Neural cell (in vitro differentiated cells): ENCODE results near the gene ATXN7L1. TPM values are rescaled to one million over a fixed set of nuclear protein-coding genes. Genes with fewer than 3 reads are reported as not detected.

ENCODE experiments used
- H2AFZ ChIP-seq: fragments of 200-600, 300-800 bp; sonication (generic), shearing (Covaris generic); 2 replicates; pipeline ENCODE4 v1.6.0; 2014; ENCODE audit warnings: low read depth, mild to moderate bottlenecking, antibody characterized with exemption, low read length, moderate library complexity
- H3F3A ChIP-seq: fragments of 200-600 bp; shearing (Covaris generic); 2 replicates; pipeline ENCODE4 v1.6.1; 2016; ENCODE audit warnings: mild to moderate bottlenecking, moderate library complexity, mixed read lengths, antibody characterized with exemption, low read length; ENCODE audit not compliant: insufficient read depth, poor library complexity, severe bottlenecking
- H3K27ac ChIP-seq: fragments of 200-600, 300-800 bp; sonication (generic), shearing (Covaris generic); 2 replicates; pipeline ENCODE4 v1.5.1; 2014; ENCODE audit warnings: mild to moderate bottlenecking, low read length, moderate library complexity
- H3K27me3 ChIP-seq: fragments of 300-800, 200-600 bp; sonication (generic), shearing (Covaris generic); 2 replicates; pipeline ENCODE4 v1.6.0; 2014; ENCODE audit warnings: mild to moderate bottlenecking, low read depth, low read length, moderate library complexity; ENCODE audit not compliant: insufficient read depth
- H3K36me3 ChIP-seq: fragments of 300-800, 200-600 bp; sonication (generic), shearing (Covaris generic); 2 replicates; pipeline ENCODE4 v1.5.1; 2014; ENCODE audit warnings: mild to moderate bottlenecking, antibody characterized with exemption, low read length, moderate library complexity; ENCODE audit not compliant: insufficient read depth
- H3K4me2 ChIP-seq: fragments of 300-800, 200-600 bp; sonication (generic), shearing (Covaris generic); 2 replicates; pipeline ENCODE4 v1.6.0; 2014; ENCODE audit warnings: mild to moderate bottlenecking, low read length
- H3K4me3 ChIP-seq: fragments of 300-800, 200-600 bp; sonication (generic), shearing (Covaris generic); 2 replicates; pipeline ENCODE4 v1.5.1; 2014; ENCODE audit warnings: mild to moderate bottlenecking, low read length, moderate library complexity
- H3K79me2 ChIP-seq: fragments of 200-600 bp; shearing (Covaris generic); replicated peaks from 2 replicates; pipeline ENCODE4 v1.6.0; 2014; ENCODE audit warnings: mild to moderate bottlenecking, low read length, moderate library complexity; ENCODE audit not compliant: insufficient read depth
- H3K9ac ChIP-seq: fragments of 300-800, 200-600 bp; sonication (generic), shearing (Covaris generic); 2 replicates; pipeline ENCODE4 v1.6.1; 2016; ENCODE audit warnings: mild to moderate bottlenecking, low read length, mixed read lengths
- H3K9me2 ChIP-seq: fragments of 200-600 bp; shearing (Covaris generic); 2 replicates; pipeline ENCODE4 v1.6.1; 2016; ENCODE audit warnings: mild to moderate bottlenecking, low read length, mixed read lengths; ENCODE audit not compliant: insufficient read depth
- H3K9me3 ChIP-seq: fragments of 200-600, 300-800 bp; sonication (generic), shearing (Covaris generic); 2 replicates; pipeline ENCODE4 v1.6.1; 2016; ENCODE audit warnings: mild to moderate bottlenecking, mixed run types, low read length, moderate library complexity, mixed read lengths
- H4K20me1 ChIP-seq: fragments of 200-600 bp; shearing (Covaris generic); 2 replicates; pipeline ENCODE4 v1.6.1; 2016; ENCODE audit warnings: mild to moderate bottlenecking, mixed run types; ENCODE audit not compliant: insufficient read depth
- EP300 ChIP-seq: fragments of 450-650 bp; conservative IDR thresholded peaks from 2 replicates; pipeline ENCODE4 v1.6.1; 2014; ENCODE audit warnings: antibody characterized with exemption, mild to moderate bottlenecking, moderate library complexity; ENCODE audit not compliant: poor library complexity, severe bottlenecking
- EZH2 ChIP-seq: fragments of 200-600, 300-800 bp; shearing (Covaris generic), sonication (generic); IDR thresholded peaks from 2 replicates; pipeline ENCODE4 v1.6.1; 2014; ENCODE audit warnings: antibody characterized with exemption, low read length, borderline replicate concordance, mild to moderate bottlenecking; ENCODE audit not compliant: insufficient read depth, poor library complexity, severe bottlenecking
- MXI1 ChIP-seq: fragments of 450-650 bp; conservative IDR thresholded peaks from 2 replicates; pipeline ENCODE4 v1.6.1; 2014; ENCODE audit warnings: antibody characterized with exemption, mild to moderate bottlenecking; ENCODE audit not compliant: poor library complexity, severe bottlenecking
- POLR2AphosphoS5 ChIP-seq: IDR thresholded peaks from 2 replicates; pipeline ENCODE4 v1.6.1; 2012
- RAD21 ChIP-seq: fragments of 450-650 bp; conservative IDR thresholded peaks from 2 replicates; pipeline ENCODE4 v1.6.1; 2014; ENCODE audit warnings: antibody characterized with exemption, mild to moderate bottlenecking, moderate library complexity
- SMC3 ChIP-seq: fragments of 450-650 bp; conservative IDR thresholded peaks from 2 replicates; pipeline ENCODE4 v1.6.1; 2014; ENCODE audit warnings: antibody characterized with exemption, mild to moderate bottlenecking, moderate library complexity; ENCODE audit not compliant: poor library complexity
- TAF1 ChIP-seq: IDR thresholded peaks from 2 replicates; pipeline ENCODE4 v1.6.1; 2012; ENCODE audit warnings: low read depth
- polyA plus RNA-seq: library from polyadenylated mRNA; depleted of rRNA; stranded (reverse); fragments of >200 nt; gene quantifications from 2 replicates; pipeline ENCODE4 v1.2.3, GENCODE V29; 2014
- TF ChIP-seq, protein P1 (sequence below): IDR thresholded peaks from 2 replicates; pipeline ENCODE4 v1.6.1; 2012; ENCODE audit warnings: borderline replicate concordance
- TF ChIP-seq, protein P2 (sequence below): fragments of 450-650 bp; IDR thresholded peaks from 2 replicates; pipeline ENCODE4 v1.5.1; 2014; ENCODE audit warnings: antibody characterized with exemption, mild to moderate bottlenecking, moderate library complexity; ENCODE audit not compliant: poor library complexity, severe bottlenecking

The ATXN7L1 gene
- polyA plus RNA-seq, 1 donor from 2014 or later = 4.3 TPM

DNA sequence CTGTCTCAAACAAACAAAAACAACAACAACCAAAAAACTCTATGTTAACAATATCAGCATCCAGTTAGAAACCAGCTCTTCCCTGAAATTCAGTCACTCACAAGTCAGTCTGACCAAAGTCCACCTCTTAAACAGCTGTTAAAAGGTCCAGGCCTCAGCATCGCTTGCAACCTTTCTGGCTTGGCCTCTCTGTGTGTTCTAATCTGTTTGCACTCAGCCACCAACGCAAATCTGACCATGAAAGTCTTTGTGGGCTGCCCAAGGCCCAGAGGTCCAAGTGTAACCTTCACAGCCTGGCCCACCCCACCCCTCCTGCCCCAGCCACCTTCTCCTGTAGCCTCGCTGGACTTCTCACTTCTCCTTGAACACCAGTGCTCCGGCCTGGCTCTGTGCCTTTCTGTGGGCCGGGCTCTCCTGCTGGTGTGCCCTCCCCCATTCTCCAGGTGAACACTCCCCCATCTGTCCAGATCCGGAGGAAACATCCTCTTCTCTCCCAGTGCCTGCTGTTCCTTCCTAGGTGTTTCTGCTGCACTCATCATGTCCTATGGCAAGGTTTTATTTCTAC, 222.9 kb downstream of the ATXN7L1 start:
- TF ChIP-seq, protein P1, sequence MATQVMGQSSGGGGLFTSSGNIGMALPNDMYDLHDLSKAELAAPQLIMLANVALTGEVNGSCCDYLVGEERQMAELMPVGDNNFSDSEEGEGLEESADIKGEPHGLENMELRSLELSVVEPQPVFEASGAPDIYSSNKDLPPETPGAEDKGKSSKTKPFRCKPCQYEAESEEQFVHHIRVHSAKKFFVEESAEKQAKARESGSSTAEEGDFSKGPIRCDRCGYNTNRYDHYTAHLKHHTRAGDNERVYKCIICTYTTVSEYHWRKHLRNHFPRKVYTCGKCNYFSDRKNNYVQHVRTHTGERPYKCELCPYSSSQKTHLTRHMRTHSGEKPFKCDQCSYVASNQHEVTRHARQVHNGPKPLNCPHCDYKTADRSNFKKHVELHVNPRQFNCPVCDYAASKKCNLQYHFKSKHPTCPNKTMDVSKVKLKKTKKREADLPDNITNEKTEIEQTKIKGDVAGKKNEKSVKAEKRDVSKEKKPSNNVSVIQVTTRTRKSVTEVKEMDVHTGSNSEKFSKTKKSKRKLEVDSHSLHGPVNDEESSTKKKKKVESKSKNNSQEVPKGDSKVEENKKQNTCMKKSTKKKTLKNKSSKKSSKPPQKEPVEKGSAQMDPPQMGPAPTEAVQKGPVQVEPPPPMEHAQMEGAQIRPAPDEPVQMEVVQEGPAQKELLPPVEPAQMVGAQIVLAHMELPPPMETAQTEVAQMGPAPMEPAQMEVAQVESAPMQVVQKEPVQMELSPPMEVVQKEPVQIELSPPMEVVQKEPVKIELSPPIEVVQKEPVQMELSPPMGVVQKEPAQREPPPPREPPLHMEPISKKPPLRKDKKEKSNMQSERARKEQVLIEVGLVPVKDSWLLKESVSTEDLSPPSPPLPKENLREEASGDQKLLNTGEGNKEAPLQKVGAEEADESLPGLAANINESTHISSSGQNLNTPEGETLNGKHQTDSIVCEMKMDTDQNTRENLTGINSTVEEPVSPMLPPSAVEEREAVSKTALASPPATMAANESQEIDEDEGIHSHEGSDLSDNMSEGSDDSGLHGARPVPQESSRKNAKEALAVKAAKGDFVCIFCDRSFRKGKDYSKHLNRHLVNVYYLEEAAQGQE = no peak
- TF ChIP-seq SMC3 (no peak), POLR2AphosphoS5 (no peak), EP300 (no peak), MXI1 (no peak), RAD21 (no peak), EZH2 (no peak), TAF1 (no peak)
- TF ChIP-seq, protein P2, sequence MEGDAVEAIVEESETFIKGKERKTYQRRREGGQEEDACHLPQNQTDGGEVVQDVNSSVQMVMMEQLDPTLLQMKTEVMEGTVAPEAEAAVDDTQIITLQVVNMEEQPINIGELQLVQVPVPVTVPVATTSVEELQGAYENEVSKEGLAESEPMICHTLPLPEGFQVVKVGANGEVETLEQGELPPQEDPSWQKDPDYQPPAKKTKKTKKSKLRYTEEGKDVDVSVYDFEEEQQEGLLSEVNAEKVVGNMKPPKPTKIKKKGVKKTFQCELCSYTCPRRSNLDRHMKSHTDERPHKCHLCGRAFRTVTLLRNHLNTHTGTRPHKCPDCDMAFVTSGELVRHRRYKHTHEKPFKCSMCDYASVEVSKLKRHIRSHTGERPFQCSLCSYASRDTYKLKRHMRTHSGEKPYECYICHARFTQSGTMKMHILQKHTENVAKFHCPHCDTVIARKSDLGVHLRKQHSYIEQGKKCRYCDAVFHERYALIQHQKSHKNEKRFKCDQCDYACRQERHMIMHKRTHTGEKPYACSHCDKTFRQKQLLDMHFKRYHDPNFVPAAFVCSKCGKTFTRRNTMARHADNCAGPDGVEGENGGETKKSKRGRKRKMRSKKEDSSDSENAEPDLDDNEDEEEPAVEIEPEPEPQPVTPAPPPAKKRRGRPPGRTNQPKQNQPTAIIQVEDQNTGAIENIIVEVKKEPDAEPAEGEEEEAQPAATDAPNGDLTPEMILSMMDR = no peak
- H4K20me1 ChIP-seq = no peaks in the 10 kb centered on the region

DNA sequence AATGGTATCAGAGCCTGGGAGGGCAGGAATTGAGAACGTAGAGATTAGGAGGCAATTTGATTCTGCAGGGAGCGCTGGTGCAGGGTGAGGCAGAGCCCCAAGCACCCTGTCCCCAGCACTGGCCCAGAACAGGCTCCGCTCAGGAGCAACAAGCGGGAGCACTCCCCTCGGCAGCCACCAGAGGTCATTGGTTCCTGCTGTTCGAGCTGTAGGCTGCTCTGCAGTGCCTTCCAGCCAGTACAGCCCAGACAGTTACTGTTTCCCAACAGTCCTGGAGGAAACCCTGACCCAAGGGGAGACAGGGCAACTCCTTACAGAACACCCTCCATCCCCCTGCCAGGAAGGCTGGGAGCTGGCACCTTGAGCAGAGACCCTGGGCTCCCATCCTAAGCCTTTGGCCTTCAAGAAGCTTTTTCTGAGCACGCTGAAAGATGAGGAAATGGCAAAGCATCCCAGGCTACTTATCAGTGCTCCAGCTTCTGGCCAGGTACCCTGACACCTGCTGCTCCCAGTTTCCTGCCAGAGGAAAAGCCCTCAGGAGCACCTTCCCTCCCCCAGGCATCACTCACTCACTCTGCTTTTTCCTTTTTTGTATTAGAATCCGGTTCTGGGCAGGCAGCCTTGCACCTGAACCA, 223.9 kb downstream of the ATXN7L1 start:
- Histone ChIP-seq H3K79me2 (no peaks in the 10 kb centered on the region), H3F3A (no peaks in the 10 kb centered on the region), H3K36me3 (no peaks in the 10 kb centered on the region), H3K27ac (no peak overlapping the region), H2AFZ (no peak overlapping the region), H4K20me1 (no peaks in the 10 kb centered on the region), H3K4me3 (no peak overlapping the region), H3K27me3 (no peaks in the 10 kb centered on the region), H3K9me3 (no peaks in the 10 kb centered on the region), H3K9ac (no peak overlapping the region), H3K4me2 (no peak overlapping the region), H3K9me2 (no peaks in the 10 kb centered on the region)
- TF ChIP-seq POLR2AphosphoS5 (no peak), MXI1 (no peak), SMC3 (peak; percentile 94), EP300 (no peak), TAF1 (no peak), EZH2 (no peak), RAD21 (peak; percentile 89)
- TF ChIP-seq, protein P1 = no peak
- TF ChIP-seq, protein P2 = peak; percentile 92

More for the DNA sequence above, 222.9 kb downstream of the ATXN7L1 start:
- H3K9me2 ChIP-seq = no peaks in the 10 kb centered on the region
- H3K27ac ChIP-seq = no peak overlapping the region
- no peak overlapping the region for H3K4me2 ChIP-seq
- H3F3A ChIP-seq = no peaks in the 10 kb centered on the region
- H3K79me2 ChIP-seq = no peaks in the 10 kb centered on the region
- H2AFZ ChIP-seq = no peak overlapping the region
- no peaks in the 10 kb centered on the region for H3K27me3 ChIP-seq
- no peaks in the 10 kb centered on the region for H3K9me3 ChIP-seq
- H3K9ac ChIP-seq = no peak overlapping the region
- no peaks in the 10 kb centered on the region for H3K36me3 ChIP-seq
- no peak overlapping the region for H3K4me3 ChIP-seq
